PFSK-1 (cell line): ENCODE measurements around the gene SDHAF2.

ENCODE experiments used
- FOXP2 ChIP-seq: optimal IDR thresholded peaks from 2 replicates; pipeline ENCODE3; 2011; ENCODE audit warnings: borderline replicate concordance, control low read depth, inconsistent platforms; ENCODE audit not compliant: insufficient read depth; ENCODE audit errors: extremely low read length, extremely low read depth
- POLR2AphosphoS5 ChIP-seq: IDR thresholded peaks from 2 replicates; pipeline ENCODE4 v1.6.1; 2012; ENCODE audit warnings: low read depth, mild to moderate bottlenecking, control low read depth, low read length, moderate library complexity
- REST ChIP-seq, 2 experiments: IDR thresholded peaks; 2 replicates each; pipeline versions ENCODE4 v1.6.1 to v1.8.0; 2011 to 2012; ENCODE audit warnings: low read depth in 2 of 2, low read length in 2 of 2, control low read depth in 1 of 2, inconsistent platforms in 1 of 2, mild to moderate bottlenecking in 1 of 2, moderate library complexity in 1 of 2; ENCODE audit not compliant: insufficient read depth in 1 of 2
- SIN3A ChIP-seq: IDR thresholded peaks from 2 replicates; pipeline ENCODE4 v1.6.1; 2012; ENCODE audit warnings: mild to moderate bottlenecking, low read length, moderate library complexity, borderline replicate concordance; ENCODE audit not compliant: insufficient read depth
- TAF1 ChIP-seq: IDR thresholded peaks from 2 replicates; pipeline ENCODE4 v1.6.1; 2012; ENCODE audit warnings: low read length, control low read depth, borderline replicate concordance; ENCODE audit not compliant: insufficient read depth

The SDHAF2 gene

GRCh38 chr11:61495801-61496601 lies 66.1 kb downstream of the SDHAF2 start:
- no peak for TF ChIP-seq FOXP2
- TF ChIP-seq POLR2AphosphoS5, result no peak
- TF ChIP-seq TAF1, result no peak
- TF ChIP-seq SIN3A, result no peak
- no peak for TF ChIP-seq REST (IDR thresholded peaks at IDR 0.05; ENCODE audit: insufficient read depth in 1 of 2, low read depth in 2 of 2, low read length in 2 of 2)
